Limb (tissue), 2 donors: Measurements from ENCODE around the gene WASF3.

Experiments
- DNase-seq, 2 donors: peaks; one replicate each; pipeline ENCODE4 v3.0.0-alpha.2; 2016; ENCODE audit errors: extremely low spot score in 2 of 2

The WASF3 gene

DNA sequence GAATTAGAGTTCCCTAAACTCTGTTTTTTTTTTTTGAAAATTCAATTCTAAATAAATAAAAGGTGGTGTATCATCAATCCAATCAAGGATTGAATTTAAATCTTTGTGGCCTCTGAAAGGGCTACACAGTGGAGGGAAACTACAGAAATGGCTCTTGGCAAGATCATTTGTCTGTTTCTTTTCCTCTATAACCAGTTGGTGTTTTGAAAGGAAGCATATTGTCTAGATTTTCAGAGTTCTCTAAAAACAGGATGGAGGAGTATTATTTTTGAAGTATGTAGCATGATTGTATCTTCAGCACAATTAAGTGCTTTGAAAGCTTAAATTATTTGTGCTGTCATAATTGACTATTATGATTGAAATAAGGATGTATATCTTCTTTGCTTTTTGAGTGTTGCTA lies 29.8 kb downstream of the WASF3 start:
- DNase-seq, result no peak

DNA sequence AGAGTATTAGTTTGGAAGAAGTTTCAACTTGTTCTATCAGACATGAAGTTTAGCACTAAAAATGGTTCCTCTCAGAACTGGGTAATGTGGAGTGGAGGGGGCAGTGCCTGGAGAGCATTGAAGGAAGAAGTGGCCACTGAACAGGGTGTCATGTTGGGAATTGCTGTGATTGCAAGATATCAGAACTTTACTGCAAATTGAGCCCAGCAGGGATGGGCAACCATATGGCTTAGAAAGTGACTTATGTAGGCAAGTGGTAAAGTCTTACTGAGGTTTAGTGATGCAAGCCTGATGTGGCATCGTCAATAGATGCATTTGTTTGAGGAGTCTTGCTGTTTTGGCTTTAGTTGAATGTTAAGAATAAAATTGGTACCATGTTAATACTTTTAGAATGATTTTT lies 31.7 kb downstream of the WASF3 start:
- DNase-seq, result no peak

DNA sequence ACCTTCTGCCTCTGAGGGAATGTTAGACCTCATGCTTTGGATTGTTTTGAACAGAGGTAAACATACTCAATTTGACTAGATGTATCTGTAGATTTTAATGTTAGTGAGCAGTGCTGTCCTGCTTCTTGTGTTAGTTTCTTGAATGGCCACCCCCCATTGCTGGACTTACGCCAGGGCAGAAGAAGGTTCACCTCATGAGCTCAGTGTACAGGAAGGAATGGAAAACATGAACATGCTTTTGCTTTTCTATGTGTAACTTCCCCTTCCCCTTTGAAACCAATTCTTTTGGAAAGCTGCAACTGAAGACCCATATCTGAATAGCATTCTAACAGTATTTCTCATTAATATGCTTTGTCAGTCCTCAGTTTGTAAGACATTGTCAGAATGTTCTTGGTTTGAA lies 32.3 kb downstream of the WASF3 start:
- no peak for DNase-seq

DNA sequence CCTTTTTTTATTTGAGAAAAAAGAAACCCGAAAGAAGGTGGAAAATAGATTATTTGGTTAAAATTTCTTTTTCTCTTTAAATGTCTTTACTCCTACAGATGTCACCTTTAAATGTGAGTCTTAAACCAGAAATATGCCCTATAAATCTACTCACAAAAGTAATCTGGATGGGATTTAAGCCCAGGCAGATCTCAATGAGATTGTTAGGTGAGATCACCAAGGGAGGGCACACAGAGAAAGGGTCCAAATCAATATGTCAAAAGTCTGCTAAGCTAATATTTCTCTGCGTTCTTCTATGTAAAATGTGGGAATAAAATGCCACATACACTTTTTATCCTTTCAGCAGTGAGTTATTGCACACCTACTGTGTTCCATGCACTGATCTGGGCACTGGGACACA lies 32.9 kb downstream of the WASF3 start:
- no peak for DNase-seq

DNA sequence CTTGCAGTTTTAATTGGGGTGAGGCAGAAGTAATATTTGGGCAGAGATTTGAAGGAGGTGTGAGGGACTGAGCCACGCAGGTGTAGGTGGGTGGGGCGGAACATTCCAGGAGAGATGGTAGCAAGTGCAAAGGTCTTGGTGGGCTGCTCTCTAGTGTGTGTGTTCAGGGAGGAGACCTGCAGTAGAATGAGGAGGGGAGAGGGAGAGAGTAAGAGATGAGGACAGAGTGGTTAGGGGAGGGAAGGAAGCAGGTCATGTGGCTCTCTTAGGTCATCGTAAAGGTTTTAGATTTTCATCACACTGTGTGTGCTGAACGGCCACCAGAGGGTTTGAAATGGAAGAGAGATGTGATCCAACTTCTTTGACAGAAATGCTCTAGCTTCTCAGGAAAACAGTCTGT lies 33.5 kb downstream of the WASF3 start:
- DNase-seq, result no peak

DNA sequence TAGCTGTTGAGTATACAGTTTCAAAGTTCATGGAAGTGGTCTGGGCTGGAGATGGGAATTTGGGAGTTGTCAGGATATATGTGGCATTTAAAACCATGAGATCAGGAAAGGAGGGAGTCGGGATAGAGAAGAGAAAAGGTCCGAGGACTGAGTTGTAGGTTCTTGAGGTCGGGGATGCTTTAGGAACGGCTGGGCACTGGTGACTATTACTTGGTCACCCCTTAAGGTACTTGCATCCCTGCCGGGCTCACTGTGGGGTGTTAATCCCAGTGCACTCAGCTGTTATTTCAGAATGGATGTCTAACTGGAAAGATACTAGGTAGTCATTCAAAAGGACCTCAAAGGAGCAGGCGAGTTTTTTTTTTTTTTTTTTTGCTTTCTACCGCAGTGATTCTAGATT lies 34.2 kb downstream of the WASF3 start:
- no peak for DNase-seq

DNA sequence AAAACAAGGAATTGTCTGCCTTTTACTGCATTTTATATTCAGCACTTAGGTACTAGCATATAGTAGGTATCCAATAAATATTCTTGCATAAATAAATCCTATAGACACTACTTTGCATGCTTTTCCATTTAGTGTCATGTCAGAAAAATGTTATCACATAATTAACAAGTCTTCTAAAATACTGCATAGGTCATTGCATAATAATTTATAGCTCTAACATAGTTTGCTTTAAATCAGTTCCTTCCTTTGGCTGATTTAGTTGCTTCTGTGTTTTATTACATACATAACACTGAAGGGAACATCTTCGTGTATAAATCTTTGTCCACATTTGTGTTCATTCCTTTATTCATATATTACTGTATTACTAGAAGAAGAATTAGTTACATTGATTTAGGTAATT lies 36.2 kb downstream of the WASF3 start:
- DNase-seq, result no peak

DNA sequence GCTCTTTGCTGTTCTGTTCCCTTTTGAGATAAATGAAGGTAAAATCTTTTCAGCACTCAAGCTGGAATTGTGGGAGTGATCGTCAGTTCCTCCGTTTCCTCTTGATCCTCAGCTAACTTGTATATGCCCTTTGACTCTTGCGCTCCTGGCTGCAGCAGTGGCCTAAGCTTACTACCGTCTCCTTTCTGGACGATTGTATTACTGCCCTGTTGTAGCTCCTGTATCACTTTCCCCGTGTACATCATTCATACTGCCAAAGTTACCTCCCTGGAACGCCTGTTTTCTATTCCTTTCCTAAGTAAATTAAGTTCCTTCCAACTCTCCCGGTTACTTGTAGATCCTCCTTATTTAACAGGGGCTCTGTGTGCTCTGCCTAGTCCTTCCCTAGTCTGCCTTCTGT lies 36.9 kb downstream of the WASF3 start:
- no peak for DNase-seq

DNA sequence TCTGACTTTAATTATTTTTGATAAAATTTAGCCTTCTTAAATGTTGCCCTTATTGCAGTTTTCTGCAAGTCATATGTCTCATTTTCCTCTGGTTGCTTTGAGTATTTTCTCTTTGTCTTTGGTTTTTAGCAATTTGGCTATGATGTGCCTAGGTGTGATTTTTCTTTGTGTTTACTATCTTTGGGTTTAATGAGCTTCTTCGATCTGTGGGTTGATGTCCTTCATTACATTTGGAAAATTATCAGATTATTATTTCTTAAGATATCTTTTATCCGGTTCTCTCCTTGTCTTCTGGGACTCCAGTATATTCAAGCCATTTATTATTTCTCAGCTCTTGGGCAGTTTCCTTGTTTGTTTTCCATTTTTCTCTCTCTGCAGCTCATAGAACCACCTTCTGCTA lies 39.0 kb downstream of the WASF3 start:
- no peak for DNase-seq

DNA sequence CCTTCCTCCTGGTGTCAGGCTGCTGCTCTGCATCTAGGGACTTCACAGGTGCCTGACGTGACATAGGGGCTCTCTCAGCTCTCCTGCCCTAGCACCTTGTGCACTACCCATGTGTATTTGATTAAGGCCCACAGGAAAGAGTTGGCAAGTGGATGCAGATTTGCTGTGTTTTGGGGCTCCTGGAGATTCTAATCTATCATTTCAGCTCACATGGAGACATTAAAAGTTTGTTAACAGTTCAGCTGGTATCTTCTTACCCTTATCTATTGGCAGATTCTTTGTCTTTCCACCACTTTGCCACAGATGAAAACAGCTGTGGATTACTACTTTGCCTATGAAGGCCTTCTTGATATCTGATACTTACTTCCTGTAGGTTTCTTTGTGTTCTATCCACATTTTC lies 41.9 kb downstream of the WASF3 start:
- no peak for DNase-seq

DNA sequence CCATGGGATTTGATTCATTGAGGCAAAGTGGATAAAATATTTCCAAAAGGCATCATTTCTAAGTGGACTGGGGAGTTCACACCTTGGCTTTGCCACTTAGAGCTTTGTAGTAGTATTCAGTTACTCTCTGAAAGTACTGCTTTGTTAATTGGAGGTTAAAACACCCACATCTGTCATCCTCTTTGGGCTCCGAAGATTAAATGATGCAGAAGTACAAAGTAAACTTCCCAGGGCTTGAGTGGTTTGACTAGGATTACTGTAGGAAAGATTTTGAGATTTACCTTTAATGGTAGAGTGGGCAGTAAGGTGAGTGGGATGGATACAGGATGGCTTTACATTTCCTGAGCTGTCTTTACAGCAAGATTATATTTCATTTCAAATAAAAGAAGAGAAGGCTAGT lies 42.4 kb downstream of the WASF3 start:
- DNase-seq, result no peak

DNA sequence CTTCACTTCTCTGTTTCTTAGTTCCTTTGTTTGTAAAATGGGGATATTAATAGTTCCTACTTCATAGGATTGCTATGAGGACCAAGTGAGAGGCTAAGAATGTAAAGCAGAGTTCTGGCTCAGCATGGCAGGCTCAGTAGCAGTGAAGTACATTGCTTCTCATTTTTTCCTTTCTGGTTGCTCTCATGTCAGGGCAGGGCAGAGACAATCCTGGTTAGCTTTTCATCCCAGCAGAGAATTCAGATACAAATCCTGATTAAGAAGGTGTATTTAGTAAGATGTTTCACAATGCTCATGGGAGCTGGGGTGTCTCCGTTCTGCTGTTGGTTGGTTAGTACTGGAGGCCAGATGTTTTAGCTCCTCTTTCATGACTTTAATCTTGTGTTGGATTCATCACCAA lies 42.9 kb downstream of the WASF3 start:
- DNase-seq, result no peak

DNA sequence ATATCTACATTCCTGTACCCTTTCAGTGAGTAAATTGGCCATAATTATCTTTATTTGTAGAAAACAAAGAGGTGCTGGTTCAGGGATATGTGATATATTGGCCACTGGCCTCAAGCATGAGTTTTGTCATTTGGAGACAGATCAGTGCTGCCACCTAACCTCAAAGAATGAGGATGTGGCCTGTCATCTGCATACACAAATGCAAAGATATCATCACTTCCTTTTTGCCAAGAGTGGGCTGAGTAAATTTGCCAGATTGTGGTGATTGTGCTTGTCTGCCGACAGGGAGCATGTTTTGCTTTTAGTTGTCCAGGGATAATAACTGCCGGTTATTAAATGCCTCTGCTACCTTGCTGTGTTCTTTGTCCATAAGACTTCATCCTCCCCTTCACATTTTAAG lies 44.2 kb downstream of the WASF3 start:
- DNase-seq, result no peak

DNA sequence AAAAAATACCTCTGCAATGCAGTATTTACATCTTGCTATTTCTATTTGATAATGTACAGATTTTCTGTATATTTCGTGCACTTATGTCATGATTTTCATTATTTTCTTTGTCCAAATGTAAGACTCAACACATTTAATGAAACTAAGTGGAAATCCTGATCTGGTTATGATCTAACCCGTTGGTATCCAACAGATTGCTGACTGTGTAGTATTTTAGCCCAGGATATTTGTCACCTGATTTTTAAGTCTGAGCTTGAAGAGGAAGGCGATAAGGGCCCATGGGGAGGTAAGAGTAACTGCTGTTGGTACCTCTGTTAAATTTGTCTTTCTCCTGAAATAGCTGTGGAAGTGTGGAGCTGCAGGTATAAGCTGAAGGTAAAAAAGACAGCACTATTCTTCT lies 45.3 kb downstream of the WASF3 start:
- DNase-seq, result no peak

DNA sequence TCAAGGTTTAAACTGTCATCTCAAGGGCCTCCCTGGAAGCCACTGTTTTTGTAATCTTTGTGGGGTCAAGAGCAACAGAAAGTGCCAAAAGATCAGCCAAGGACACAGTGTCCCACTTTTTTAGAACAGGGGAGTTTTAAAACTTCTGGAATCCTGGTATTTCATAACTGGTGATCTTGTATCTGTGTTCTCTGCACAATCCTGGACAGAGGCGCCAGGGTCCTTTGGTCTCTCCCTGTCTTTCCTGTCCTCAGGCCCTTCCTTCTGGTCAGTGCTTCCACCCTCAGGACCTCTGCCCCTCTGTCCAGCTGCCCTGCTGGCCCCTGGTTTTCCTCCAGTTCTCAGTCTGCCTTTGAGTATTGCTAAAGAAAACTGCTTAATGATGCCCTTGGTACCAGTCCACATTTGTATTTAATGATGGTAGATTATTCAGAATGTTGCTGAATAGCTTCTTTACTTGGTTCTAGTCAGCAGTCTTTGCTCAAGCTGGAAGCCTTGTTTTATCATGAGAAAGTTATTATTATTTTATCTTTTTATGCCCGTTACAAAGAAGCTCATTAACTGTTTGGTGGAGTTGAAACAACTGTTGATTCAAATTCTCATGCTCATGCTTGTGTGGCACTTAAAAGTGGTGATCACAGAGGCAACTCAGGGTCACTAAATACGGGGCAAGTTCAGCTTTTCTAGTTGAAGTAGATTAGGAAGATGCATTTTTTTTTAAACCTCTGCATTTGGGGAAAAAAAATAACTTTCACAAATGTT lies 47.5 kb downstream of the WASF3 start:
- DNase-seq, result no peak

DNA sequence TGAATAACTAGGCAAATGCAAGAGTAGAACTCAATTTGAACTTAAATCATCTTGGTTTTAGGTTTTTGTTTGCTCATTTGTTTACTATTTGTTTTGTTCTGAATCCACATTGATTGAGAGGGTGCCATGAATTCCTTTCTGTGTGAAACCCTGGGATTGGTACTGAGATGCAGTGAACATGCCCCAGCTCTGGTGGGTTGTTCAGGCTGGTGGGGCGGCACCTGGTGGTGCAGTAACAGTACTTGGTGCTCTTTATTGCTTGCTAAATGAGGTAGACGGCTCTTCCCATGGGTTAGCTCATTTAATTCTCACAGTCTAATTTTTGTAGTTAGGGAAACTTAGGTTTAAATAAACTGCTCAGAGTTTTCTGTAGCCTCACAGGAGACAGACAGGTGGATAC lies 48.4 kb downstream of the WASF3 start:
- no peak for DNase-seq

DNA sequence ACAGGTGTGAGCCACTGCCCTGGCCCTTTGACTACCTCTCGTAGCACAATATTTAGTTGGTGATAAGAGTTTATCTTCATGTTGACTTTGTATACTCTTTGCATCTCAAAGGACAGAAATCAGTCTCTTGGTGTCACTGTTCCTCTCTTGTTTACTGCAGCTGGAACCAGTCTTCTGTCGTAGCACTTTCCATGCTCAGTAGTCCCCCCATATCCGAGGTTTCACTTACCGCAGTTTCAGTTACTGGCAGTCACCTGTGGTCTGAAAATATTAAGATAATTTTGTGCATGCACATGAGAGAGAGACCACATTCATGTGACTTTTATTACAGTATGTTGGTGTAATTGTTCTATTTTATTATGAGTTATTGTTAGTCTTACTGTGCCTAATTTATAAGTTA lies 49.1 kb downstream of the WASF3 start:
- DNase-seq, result no peak

DNA sequence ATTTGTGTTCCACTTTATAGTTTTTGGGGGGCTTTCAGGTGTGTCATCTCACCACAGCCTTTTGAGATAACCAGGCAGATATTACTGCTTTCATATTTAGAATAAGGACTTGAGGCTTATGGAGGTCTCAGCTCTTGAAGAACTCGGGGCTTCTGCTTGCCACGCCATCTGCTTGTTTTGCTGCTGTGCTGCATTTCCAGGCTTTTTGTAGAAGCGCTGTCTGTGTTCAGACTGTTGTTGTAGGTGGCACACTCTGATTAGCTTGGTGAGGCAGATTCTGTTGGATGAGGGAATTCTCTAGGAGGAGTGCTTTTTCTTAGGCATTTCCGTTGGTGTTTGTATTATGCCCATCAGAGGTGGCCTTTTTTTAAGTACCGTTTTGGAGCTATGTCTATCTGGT lies 57.2 kb downstream of the WASF3 start:
- no peak for DNase-seq

DNA sequence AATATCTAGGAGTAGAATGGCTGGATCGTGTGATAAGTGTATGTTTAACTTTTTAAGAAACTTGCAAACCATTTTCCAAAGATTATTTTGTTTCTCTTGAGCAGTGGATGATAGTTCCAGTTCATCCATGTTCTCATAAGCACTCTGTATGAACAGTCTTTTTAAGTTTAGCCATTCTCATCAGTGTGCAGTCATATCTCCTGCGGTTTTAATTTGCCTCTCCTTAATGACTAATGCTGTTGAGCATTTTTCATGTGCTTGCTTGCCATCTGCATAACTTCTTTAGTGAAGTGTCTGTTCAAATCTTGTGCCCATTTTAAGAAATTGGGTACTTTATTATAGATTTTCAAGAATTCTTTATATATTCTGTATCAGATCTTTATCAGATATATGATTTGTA lies 58.6 kb downstream of the WASF3 start:
- no peak for DNase-seq

DNA sequence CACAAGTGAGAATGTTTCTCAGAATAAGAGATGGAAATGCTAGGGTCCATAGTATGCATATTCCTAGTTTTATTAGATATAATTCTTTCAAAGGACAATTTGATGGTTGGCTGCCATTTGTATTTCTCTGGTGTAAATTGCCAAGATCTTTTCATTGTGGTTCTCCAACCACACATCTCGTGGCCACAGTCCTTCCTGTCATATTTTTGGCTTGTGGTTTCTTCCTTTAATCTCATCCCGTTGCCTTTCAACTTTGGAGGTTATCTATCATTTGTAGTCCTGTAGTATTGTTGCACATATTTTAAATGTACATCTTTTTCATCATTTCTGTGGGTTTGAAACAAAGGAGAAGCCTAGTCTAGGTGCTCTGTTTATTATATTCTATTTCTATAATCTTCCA lies 61.2 kb downstream of the WASF3 start:
- no peak for DNase-seq

DNA sequence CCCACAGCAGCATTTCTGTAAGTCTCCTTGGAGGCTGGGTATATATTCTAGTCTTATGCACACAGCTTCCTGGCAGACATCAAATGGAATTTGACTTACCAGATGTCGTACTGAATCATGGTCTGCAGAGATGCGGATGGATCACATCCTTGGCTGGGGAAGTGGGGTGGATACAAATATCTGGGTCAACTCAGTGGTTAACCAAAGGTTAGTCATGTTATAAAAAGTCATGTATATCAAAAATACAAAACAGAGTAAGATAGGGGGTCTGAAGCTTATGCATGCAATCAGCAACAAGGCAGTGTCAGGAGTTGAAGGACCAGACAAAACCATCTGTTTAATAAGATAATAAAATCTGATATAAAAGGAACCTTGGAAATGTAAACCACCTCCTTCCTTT lies 61.9 kb downstream of the WASF3 start:
- DNase-seq, result no peak

DNA sequence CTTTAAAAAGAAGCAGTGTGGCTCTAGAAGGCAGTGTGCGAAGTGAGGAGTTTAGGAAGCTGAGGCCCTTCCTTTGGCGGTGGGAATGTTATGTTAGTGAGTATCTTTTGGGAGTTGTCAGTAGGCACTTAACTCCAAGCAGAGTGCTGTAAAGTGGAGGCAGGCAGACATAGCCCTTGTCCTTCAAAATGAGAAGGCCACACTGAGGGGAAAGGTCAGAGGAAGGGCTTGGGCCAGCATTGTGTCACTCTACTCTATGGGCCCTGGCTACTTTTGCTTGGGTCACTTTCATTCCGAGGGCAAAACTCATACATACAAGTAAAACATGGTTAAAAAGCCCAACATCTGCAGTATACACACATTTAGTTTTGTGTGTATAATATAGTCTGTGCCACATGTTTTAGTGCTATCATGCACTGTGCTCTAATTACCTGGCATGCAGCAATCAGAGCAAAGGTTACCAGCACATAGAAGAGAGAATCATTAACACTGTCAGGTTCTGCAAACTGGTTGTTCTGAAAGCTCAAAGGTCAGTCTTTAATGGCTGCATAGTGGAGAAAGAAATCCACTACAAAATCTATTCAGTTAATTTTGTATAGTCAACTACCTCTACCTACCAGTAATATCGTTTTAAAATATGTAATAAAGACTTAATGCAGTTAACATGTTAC lies 64.4 kb downstream of the WASF3 start:
- no peak for DNase-seq

DNA sequence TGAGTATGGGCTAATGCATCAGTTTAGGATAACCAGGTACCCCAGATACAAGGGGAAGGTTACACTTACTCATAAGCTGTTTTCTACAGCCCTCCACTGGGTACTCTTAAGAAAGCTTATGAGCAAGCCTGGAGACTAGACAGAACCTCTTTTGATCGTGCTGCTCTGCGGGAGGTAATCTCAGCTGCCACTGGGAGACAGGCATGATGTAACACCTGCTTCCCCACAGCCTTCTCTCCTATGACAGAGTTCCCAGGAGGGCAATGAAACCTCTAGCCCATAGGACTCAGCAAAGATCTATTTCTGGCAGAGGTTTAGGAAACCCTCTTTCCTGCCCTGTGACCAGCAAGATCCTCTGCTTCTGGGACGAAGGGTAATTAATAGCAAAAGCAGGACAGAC lies 65.6 kb downstream of the WASF3 start:
- no peak for DNase-seq

DNA sequence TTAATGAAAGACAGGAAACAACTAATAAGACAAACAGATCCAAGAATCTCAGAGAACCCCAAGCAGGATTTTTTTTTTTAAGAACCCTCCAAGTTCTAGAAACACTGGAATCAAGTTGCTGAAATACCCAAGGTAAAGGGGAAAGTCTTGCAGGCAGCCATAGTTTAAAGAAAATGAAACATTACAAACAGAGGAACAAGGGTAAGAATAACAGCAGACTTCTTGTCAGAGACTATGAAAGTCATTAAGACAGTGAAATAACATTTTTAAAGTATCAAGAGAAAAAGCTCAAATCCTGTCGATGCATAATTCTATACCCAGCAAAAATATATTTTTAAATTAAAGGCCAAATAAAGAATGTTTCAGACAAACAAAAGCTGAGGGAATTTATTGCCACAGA lies 67.1 kb downstream of the WASF3 start:
- DNase-seq, result no peak
